IMR-90 (cell line): ENCODE data around the gene SH3RF1. TPM values are rescaled to one million over a fixed set of nuclear protein-coding genes. Genes with fewer than 3 reads are reported as not detected.

ENCODE experiments used
- ATAC-seq: fragments of 200-7000 bp; cut with Tn5 transposase; 2 replicates; pipeline ENCODE4 v1.9.1; 2020; ENCODE audit warnings: low read depth, mild to moderate bottlenecking, moderate library complexity
- BruUV-seq: library from RNA; stranded (reverse); fragments of 400-500 nt; replicated peaks from 2 replicates; lab custom pipeline; 2021; lab: Mats Ljungman, UMichigan
- CTCF ChIA-PET: fragments of 300-600 bp; formaldehyde crosslinking; extraction: SDS; loops from one replicate; lab custom pipeline; 2021; ENCODE audit warnings: antibody characterized with exemption; lab: Yijun Ruan, JAX
- POLR2A ChIA-PET: fragments of 300-600 bp; sonication (Branson Sonifier 250); formaldehyde crosslinking; loops from one replicate; lab custom pipeline; 2022; ENCODE audit warnings: antibody characterized with exemption; ENCODE audit not compliant: unreplicated experiment; lab: Charles Lee
- DNase-seq: peaks from one replicate; pipeline ENCODE4 v3.0.0; 2013
- H2AFZ ChIP-seq: replicated peaks from 2 replicates; pipeline ENCODE3; 2013; ENCODE audit warnings: low read length, mild to moderate bottlenecking; ENCODE audit not compliant: poor library complexity
- H2AK5ac ChIP-seq: 2 replicates; pipeline ENCODE4 v1.6.1; 2013; ENCODE audit warnings: low read depth, low read length, inconsistent platforms
- H2AK9ac ChIP-seq: replicated peaks from 2 replicates; pipeline ENCODE3; 2013; ENCODE audit warnings: mild to moderate bottlenecking, low read depth, low read length, moderate library complexity; ENCODE audit not compliant: poor library complexity
- H2BK120ac ChIP-seq: 2 replicates; pipeline ENCODE4 v1.6.1; 2013; ENCODE audit warnings: low read depth, low read length, inconsistent platforms
- H2BK15ac ChIP-seq: 3 replicates; pipeline ENCODE4 v1.6.1; 2013; ENCODE audit warnings: low read depth, low read length, inconsistent platforms
- H2BK20ac ChIP-seq: 2 replicates; pipeline ENCODE4 v1.6.1; 2013; ENCODE audit warnings: low read depth, mild to moderate bottlenecking, inconsistent platforms, low read length, moderate library complexity
- H2BK5ac ChIP-seq: 2 replicates; pipeline ENCODE4 v1.6.1; 2013; ENCODE audit warnings: mild to moderate bottlenecking, low read depth, low read length, inconsistent platforms; ENCODE audit not compliant: poor library complexity, severe bottlenecking
- H3K14ac ChIP-seq: replicated peaks from 2 replicates; pipeline ENCODE4 v1.6.1; 2013; ENCODE audit warnings: low read depth, low read length, inconsistent platforms
- H3K18ac ChIP-seq: 2 replicates; pipeline ENCODE4 v1.6.1; 2013; ENCODE audit warnings: low read depth, low read length, control low read depth
- H3K23ac ChIP-seq: 2 replicates; pipeline ENCODE4 v1.6.1; 2013; ENCODE audit warnings: low read depth, low read length, inconsistent platforms
- H3K27ac ChIP-seq: 2 replicates; pipeline ENCODE4 v1.5.1; 2013; ENCODE audit warnings: mild to moderate bottlenecking, control low read depth, low read length; ENCODE audit not compliant: insufficient read depth
- H3K27me3 ChIP-seq: 2 replicates; pipeline ENCODE4 v1.6.1; 2013; ENCODE audit warnings: low read length; ENCODE audit not compliant: control insufficient read depth, insufficient read depth
- H3K36me3 ChIP-seq: 2 replicates; pipeline ENCODE4 v1.6.1; 2013; ENCODE audit warnings: low read length, mixed read lengths; ENCODE audit not compliant: control insufficient read depth, insufficient read depth
- H3K4ac ChIP-seq: 2 replicates; pipeline ENCODE4 v1.6.1; 2013; ENCODE audit warnings: low read depth, low read length, inconsistent platforms
- H3K4me1 ChIP-seq: 2 replicates; pipeline ENCODE4 v1.6.1; 2013; ENCODE audit warnings: low read length, mixed read lengths; ENCODE audit not compliant: control insufficient read depth, insufficient read depth
- H3K4me2 ChIP-seq: 2 replicates; pipeline ENCODE4 v1.6.1; 2013; ENCODE audit warnings: low read depth, mild to moderate bottlenecking, control low read depth, low read length, moderate library complexity
- H3K4me3 ChIP-seq: 2 replicates; pipeline ENCODE4 v1.5.1; 2013; ENCODE audit warnings: low read depth, mild to moderate bottlenecking, control low read depth, low read length, moderate library complexity; ENCODE audit not compliant: insufficient read depth
- H3K56ac ChIP-seq: 2 replicates; pipeline ENCODE4 v1.6.1; 2013; ENCODE audit warnings: low read length, inconsistent platforms; ENCODE audit not compliant: insufficient read depth; ENCODE audit errors: extremely low read depth
- H3K79me1 ChIP-seq, 2 experiments: 2 replicates each; pipeline ENCODE4 v1.6.1; 2013; ENCODE audit warnings: low read length in 2 of 2, inconsistent platforms in 1 of 2, low read depth in 1 of 2
- H3K9ac ChIP-seq: 2 replicates; pipeline ENCODE4 v1.6.1; 2013; ENCODE audit warnings: low read depth, low read length, control low read depth
- H3K9me1 ChIP-seq: 2 replicates; pipeline ENCODE4 v1.6.1; 2013; ENCODE audit warnings: low read length, inconsistent platforms; ENCODE audit not compliant: insufficient read depth
- H3K9me3 ChIP-seq: 2 replicates; pipeline ENCODE4 v1.6.1; 2013; ENCODE audit warnings: low read length; ENCODE audit not compliant: control insufficient read depth, insufficient read depth
- H4K20me1 ChIP-seq: 2 replicates; pipeline ENCODE4 v1.6.1; 2013; ENCODE audit warnings: low read length, inconsistent platforms; ENCODE audit not compliant: insufficient read depth
- H4K5ac ChIP-seq: 2 replicates; pipeline ENCODE4 v1.6.1; 2013; ENCODE audit warnings: mild to moderate bottlenecking, low read depth, low read length, control low read depth
- H4K8ac ChIP-seq, 2 experiments: 2 replicates each; pipeline ENCODE4 v1.6.1; 2013; ENCODE audit warnings: low read depth in 2 of 2, low read length in 2 of 2, control low read depth in 1 of 2, inconsistent platforms in 1 of 2
- H4K91ac ChIP-seq: 2 replicates; pipeline ENCODE4 v1.6.1; 2013; ENCODE audit warnings: low read depth, low read length, inconsistent platforms; ENCODE audit not compliant: insufficient read depth
- CHD1 ChIP-seq: IDR thresholded peaks from 2 replicates; pipeline ENCODE4 v1.6.1; 2012; ENCODE audit warnings: low read depth, low read length, improper control_type of control experiment
- MXI1 ChIP-seq: IDR thresholded peaks from 2 replicates; pipeline ENCODE4 v1.6.1; 2012; ENCODE audit warnings: low read depth, mild to moderate bottlenecking, low read length, moderate library complexity, borderline replicate concordance
- RFX5 ChIP-seq: IDR thresholded peaks from 2 replicates; pipeline ENCODE4 v1.8.0; 2012; ENCODE audit warnings: low read depth, mild to moderate bottlenecking, low read length, moderate library complexity
- USF2 ChIP-seq: fragments of 150-350 bp; IDR thresholded peaks from 2 replicates; pipeline ENCODE4 v1.6.1; 2017; ENCODE audit warnings: mild to moderate bottlenecking, antibody characterized with exemption, low read length, low read depth
- WGBS, 2 experiments: methylation state at CpG; one replicate each; pipeline versions ENCODE4 v1.1.5 to v1.1.7; 2013; ENCODE audit warnings: missing lambda C conversion rate in 2 of 2; ENCODE audit not compliant: insufficient read length in 1 of 2; ENCODE audit errors: extremely low coverage in 2 of 2; 5-methylcytosine and 5-hydroxymethylcytosine counted together
- dilution Hi-C: fragments of 300-500 bp; cut with HindIII; formaldehyde crosslinking; loops from one replicate; pipeline ENCODE4 v1.14.3; 2018; ENCODE audit warnings: low sequenced_read_pairs; ENCODE audit not compliant: unreplicated experiment
- in situ Hi-C: fragments of 300-500 bp; cut with MboI; formaldehyde crosslinking; loops from 3 replicates; pipeline ENCODE4 v1.14.3; 2019; ENCODE audit warnings: low sequenced_read_pairs, inconsistent platforms, mixed read lengths
- intact Hi-C: fragments of 100-400 bp; cut with micrococcal nuclease; formaldehyde crosslinking; loops from 2 replicates; pipeline ENCODE4 v1.10.0; 2022
- polyA plus RNA-seq, 3 experiments: library from polyadenylated mRNA; depleted of rRNA; stranded (reverse); fragments of >200 nt; gene quantifications; 2 replicates each; pipeline ENCODE4 v1.2.3, GENCODE V29; 2012; ENCODE audit warnings: low replicate concordance in 1 of 3
- total RNA-seq: library from RNA; depleted of rRNA; stranded (reverse); fragments of >200 nt; gene quantifications from 2 replicates; pipeline ENCODE4 v1.2.3, GENCODE V29; 2012

The SH3RF1 gene
- total and polyA plus RNA-seq, 2 of the 4 experiments (the other 2 are of a cell fraction), result 22.0 to 29.8 TPM

GRCh38 chr4:169219440-169219839 is 51.3 kb downstream of the SH3RF1 start:
- CTCF ChIA-PET, result no interaction called here
- H4K20me1 ChIP-seq, result peaks cover 28% of the 10 kb centered on the region; the same call in 1 of the 2 replicates
- 100% methylated on average over 1 of the region's 2 CpGs; no CpG with 5 or more reads in 1 of the 2 experiments for WGBS, 2 experiments

More at GRCh38 chr4:169219440-169219839, 51.3 kb downstream of the SH3RF1 start:
- POLR2A ChIA-PET, result no interaction called here
- ATAC-seq (no peak), DNase-seq (no peak)
- H3K56ac ChIP-seq, result no peak overlapping the region
- H3K4me3 ChIP-seq, result no peak overlapping the region
- H4K91ac ChIP-seq, result no peak overlapping the region
- no TSS peak for BruUV-seq
- H3K18ac ChIP-seq, result no peak overlapping the region
- H2BK120ac ChIP-seq, result no peak overlapping the region
- H2BK15ac ChIP-seq, result no peak overlapping the region
- intact Hi-C loops, result no loop called here
- dilution Hi-C loops, result no loop called here
- no peaks in the 10 kb centered on the region for H3K27me3 ChIP-seq
- no peak overlapping the region for H3K4ac ChIP-seq
- H2AK9ac ChIP-seq, result no peak overlapping the region
- TF ChIP-seq RFX5, result no peak
- TF ChIP-seq CHD1, result no peak
- no peak for TF ChIP-seq MXI1
- TF ChIP-seq USF2, result no peak
- H3K9me3 ChIP-seq, result no peaks in the 10 kb centered on the region
- peaks cover 22 to 64% of the 10 kb centered on the region in 2 experiments for H3K79me1 ChIP-seq
- H2BK5ac ChIP-seq, result no peak overlapping the region
- H4K5ac ChIP-seq, result no peak overlapping the region
- no peak overlapping the region for H3K9ac ChIP-seq
- H2BK20ac ChIP-seq, result no peak overlapping the region
- no peak overlapping the region for H3K27ac ChIP-seq
- H3K14ac ChIP-seq, result no peak overlapping the region
- H2AFZ ChIP-seq, result no peak overlapping the region
- H2AK5ac ChIP-seq, result no peak overlapping the region
- H4K8ac ChIP-seq, result no peak overlapping the region
- in situ Hi-C loops, result no loop called here
- H3K4me2 ChIP-seq, result no peak overlapping the region
- H3K4me1 ChIP-seq, result peaks cover 16% of the 10 kb centered on the region
- H3K36me3 ChIP-seq, result no peaks in the 10 kb centered on the region; the same call in 1 of the 2 replicates
- peaks cover 24% of the 10 kb centered on the region for H3K9me1 ChIP-seq
- H3K23ac ChIP-seq, result no peak overlapping the region
